SK-N-SH (cell line): ENCODE data around the gene HAT1. TPM values are rescaled to one million over a fixed set of nuclear protein-coding genes. Genes with fewer than 3 reads are reported as not detected.

ENCODE experiments used
- CTCF ChIA-PET: fragments of 300-600, 350-600 bp; formaldehyde crosslinking; extraction: SDS; loops from one replicate; lab custom pipeline; 2021; lab: Yijun Ruan, JAX
- POLR2A ChIA-PET: fragments of 350-600 bp; sonication (Branson Sonifier 250); formaldehyde crosslinking; extraction: SDS; loops from one replicate; lab custom pipeline; 2020; ENCODE audit warnings: antibody characterized with exemption, inconsistent platforms; lab: Yijun Ruan, JAX
- DNase-seq: peaks from one replicate; pipeline ENCODE4 v3.0.0; 2012
- H2AFZ ChIP-seq: fragments of 200-600 bp; sonication (generic); 2 replicates; pipeline ENCODE4 v1.8.1; 2016; ENCODE audit warnings: antibody characterized with exemption, mild to moderate bottlenecking, low read depth
- H3F3A ChIP-seq: fragments of 200-600 bp; sonication (generic); replicated peaks from 2 replicates; pipeline ENCODE3; 2016; ENCODE audit warnings: antibody characterized with exemption, mild to moderate bottlenecking; ENCODE audit not compliant: insufficient read depth
- H3K27ac ChIP-seq, 2 experiments: fragments of 200-500 bp in 1 of 2; fragments of 200-600 bp in 1 of 2; sonication (Bioruptor generic) in 1 of 2; sonication (generic), shearing (Covaris generic) in 1 of 2; 2 replicates each; pipeline versions ENCODE4 v1.5.1 to v1.6.1; 2014 to 2016; ENCODE audit warnings: low read depth in 2 of 2, inconsistent platforms in 1 of 2, low read length in 1 of 2, mild to moderate bottlenecking in 1 of 2, mixed read lengths in 1 of 2
- H3K27me3 ChIP-seq: fragments of 200-600 bp; sonication (generic), shearing (Covaris generic); 2 replicates; pipeline ENCODE4 v1.6.1; 2016; ENCODE audit warnings: mixed run types; ENCODE audit not compliant: insufficient read depth
- H3K36me3 ChIP-seq, 2 experiments: fragments of 200-500 bp in 1 of 2; fragments of 200-600 bp in 1 of 2; sonication (Bioruptor generic) in 1 of 2; sonication (generic) in 1 of 2; replicated peaks in 1 of 2; 2 replicates each; pipeline versions ENCODE3 to v1.5.1; 2014 to 2016; ENCODE audit warnings: low read length in 1 of 2, mild to moderate bottlenecking in 1 of 2; ENCODE audit not compliant: insufficient read depth in 2 of 2, control insufficient read depth in 1 of 2
- H3K4me1 ChIP-seq, 2 experiments: fragments of 200-500 bp in 1 of 2; fragments of 200-600 bp in 1 of 2; sonication (Bioruptor generic) in 1 of 2; sonication (generic), shearing (Covaris generic) in 1 of 2; 2 replicates each; pipeline versions ENCODE4 v1.5.1 to v1.6.1; 2014 to 2016; ENCODE audit warnings: low read depth in 1 of 2, low read length in 1 of 2, mixed run types in 1 of 2; ENCODE audit not compliant: insufficient read depth in 2 of 2, control insufficient read depth in 1 of 2
- H3K4me2 ChIP-seq: fragments of 200-600 bp; sonication (generic), shearing (Covaris generic); 2 replicates; pipeline ENCODE4 v1.6.1; 2017; ENCODE audit warnings: mixed run types
- H3K4me3 ChIP-seq, 2 experiments: fragments of 200-500 bp in 1 of 2; fragments of 200-600 bp in 1 of 2; sonication (Bioruptor generic) in 1 of 2; sonication (generic), shearing (Covaris generic) in 1 of 2; 2 replicates each; pipeline versions ENCODE4 v1.5.1 to v1.8.1; 2014 to 2016; ENCODE audit warnings: low read depth in 2 of 2, inconsistent platforms in 1 of 2, low read length in 1 of 2, mild to moderate bottlenecking in 1 of 2, mixed read lengths in 1 of 2, moderate library complexity in 1 of 2
- H3K79me2 ChIP-seq: fragments of 200-600 bp; sonication (generic); 2 replicates; pipeline ENCODE4 v1.8.1; 2017; ENCODE audit warnings: mild to moderate bottlenecking; ENCODE audit not compliant: insufficient read depth
- H3K9ac ChIP-seq: fragments of 200-600 bp; sonication (generic); 2 replicates; pipeline ENCODE4 v1.6.1; 2017; ENCODE audit warnings: mixed run types
- H3K9me2 ChIP-seq: fragments of 200-600 bp; sonication (generic); 2 replicates; pipeline ENCODE4 v1.6.1; 2017; ENCODE audit warnings: mixed run types
- H3K9me3 ChIP-seq: fragments of 200-600 bp; sonication (generic); 2 replicates; pipeline ENCODE4 v1.6.1; 2017; ENCODE audit warnings: mixed run types, mild to moderate bottlenecking, moderate library complexity
- H4K20me1 ChIP-seq: fragments of 200-600 bp; sonication (generic); 2 replicates; pipeline ENCODE4 v1.6.1; 2017; ENCODE audit warnings: mild to moderate bottlenecking, mixed run types; ENCODE audit not compliant: insufficient read depth
- EP300 ChIP-seq, 2 experiments: IDR thresholded peaks; 2 replicates each; pipeline versions ENCODE4 v1.4.0 to v1.6.1; 2012; ENCODE audit warnings: borderline replicate concordance in 1 of 2, low read depth in 1 of 2, low read length in 1 of 2
- FOXM1 ChIP-seq: IDR thresholded peaks from 2 replicates; pipeline ENCODE4 v1.4.0; 2012; ENCODE audit warnings: low read depth, mild to moderate bottlenecking
- JUND ChIP-seq: IDR thresholded peaks from 2 replicates; pipeline ENCODE4 v1.4.0; 2012
- MEF2A ChIP-seq: IDR thresholded peaks from 2 replicates; pipeline ENCODE4 v1.4.0; 2012; ENCODE audit warnings: low read depth, borderline replicate concordance
- MXI1 ChIP-seq: IDR thresholded peaks from 2 replicates; pipeline ENCODE4 v1.6.1; 2012; ENCODE audit warnings: mild to moderate bottlenecking, low read depth, low read length, improper control_type of control experiment
- POLR2AphosphoS5 ChIP-seq: IDR thresholded peaks from 2 replicates; pipeline ENCODE4 v1.6.1; 2012; ENCODE audit warnings: low read depth, low read length
- RAD21 ChIP-seq: IDR thresholded peaks from 2 replicates; pipeline ENCODE4 v1.6.1; 2012; ENCODE audit warnings: mild to moderate bottlenecking, low read length
- RXRA ChIP-seq: IDR thresholded peaks from 2 replicates; pipeline ENCODE4 v1.4.0; 2012; ENCODE audit warnings: low read depth, mild to moderate bottlenecking, borderline replicate concordance
- TAF1 ChIP-seq: IDR thresholded peaks from 2 replicates; pipeline ENCODE4 v1.6.1; 2012; ENCODE audit warnings: low read depth, mild to moderate bottlenecking, low read length, moderate library complexity, borderline replicate concordance
- TCF12 ChIP-seq: IDR thresholded peaks from 2 replicates; pipeline ENCODE4 v1.4.0; 2012
- ZBTB33 ChIP-seq: IDR thresholded peaks from 2 replicates; pipeline ENCODE4 v1.4.0; 2012; ENCODE audit warnings: low read depth, borderline replicate concordance
- WGBS: methylation state at CpG from one replicate; pipeline ENCODE4 v1.1.6; 2017; ENCODE audit warnings: low lambda C conversion rate; 5-methylcytosine and 5-hydroxymethylcytosine counted together
- polyA plus RNA-seq, 3 experiments: library from polyadenylated mRNA; depleted of rRNA; stranded (reverse); fragments of >200 nt; gene quantifications; 2 replicates each; pipeline ENCODE4 v1.2.3, GENCODE V29; 2012

Gene HAT1
- polyA plus RNA-seq, 1 of the 3 experiments (the other 2 are of a cell fraction): 18.6 TPM

GRCh38 chr2:171923206-171923605, 945 bp downstream of the HAT1 start:
- H4K20me1 ChIP-seq: no peaks in the 10 kb centered on the region
- peak overlapping the region; percentile 65 for H2AFZ ChIP-seq

GRCh38 chr2:171924170-171924942, 2.1 kb downstream of the HAT1 start:
- no peaks in the 10 kb centered on the region for H3K27me3 ChIP-seq
- peaks cover 0 to 40% of the 10 kb centered on the region in 2 experiments for H3K36me3 ChIP-seq
- peak overlapping the region in 1 of 2 experiments; percentile 81; a peak in 1 of 4 replicates for H3K27ac ChIP-seq
- H3K4me1 ChIP-seq: peaks cover 7 to 8% of the 10 kb centered on the region in 2 experiments; a peak in 3 of 4 replicates
- no peaks in the 10 kb centered on the region for H3K9me3 ChIP-seq
- H4K20me1 ChIP-seq: no peaks in the 10 kb centered on the region
- H3K9ac ChIP-seq: no peak overlapping the region
- ChIA-PET POLR2A (interaction anchor here (1.8 kb wide), 1 partner anchor 10 kb away, joined by 6 read pairs; no protein-coding TSS in a partner anchor), CTCF (interaction anchor here (0.5 to 1.1 kb wide), 3 partner anchors 178 to 219 kb away, joined by 3 to 7 read pairs (median 4); partner anchors contain the start of gene DLX2)
- no peak overlapping the region for H2AFZ ChIP-seq
- no peak for DNase-seq
- 97% methylated on average over 17 of the region's 17 CpGs for WGBS
- H3K4me2 ChIP-seq: peak overlapping the region; percentile 78; the same call in 1 of the 2 replicates
- H3F3A ChIP-seq: peaks cover 10% of the 10 kb centered on the region
- no peak for TF ChIP-seq JUND
- TF ChIP-seq FOXM1: no peak
- no peak for TF ChIP-seq MXI1
- no peak for TF ChIP-seq RAD21
- no peak for TF ChIP-seq TCF12
- no peak for TF ChIP-seq RXRA
- no peak for TF ChIP-seq TAF1
- no peak for TF ChIP-seq ZBTB33
- no peak for TF ChIP-seq POLR2AphosphoS5
- TF ChIP-seq EP300 (IDR thresholded peaks at IDR 0.05; ENCODE audit: borderline replicate concordance in 1 of 2, low read depth in 1 of 2, low read length in 1 of 2): no peak
- TF ChIP-seq, all 33 proteins: peak for 0
- 0 out of 4 replicates have a peak overlapping the region, but pooled peaks of 1 of the 2 experiments have one; percentile 72 for H3K4me3 ChIP-seq
- peaks cover 66% of the 10 kb centered on the region for H3K79me2 ChIP-seq
- no peaks in the 10 kb centered on the region for H3K9me2 ChIP-seq

More at GRCh38 chr2:171923206-171923605, 945 bp downstream of the HAT1 start:
- H3K27me3 ChIP-seq: no peaks in the 10 kb centered on the region
- H3K36me3 ChIP-seq: peaks cover 0 to 31% of the 10 kb centered on the region in 2 experiments
- peaks cover 7 to 8% of the 10 kb centered on the region in 2 experiments; a peak in 3 of 4 replicates for H3K4me1 ChIP-seq
- H3K9ac ChIP-seq: peak overlapping the region; percentile 80
- H3K9me3 ChIP-seq: no peaks in the 10 kb centered on the region
- H3K9me2 ChIP-seq: no peaks in the 10 kb centered on the region
- WGBS: 8% methylated on average over 13 of the region's 13 CpGs
- ChIA-PET POLR2A (interaction anchor here (1.8 kb wide), 1 partner anchor 9 kb away, joined by 6 read pairs; no protein-coding TSS in a partner anchor), CTCF (interaction anchor here (0.9 to 1.7 kb wide), 6 partner anchors 11 to 216 kb away, joined by 3 to 7 read pairs (median 3); partner anchors contain the start of gene DLX2)
- H3F3A ChIP-seq: peaks cover 10% of the 10 kb centered on the region
- H3K79me2 ChIP-seq: peaks cover 54% of the 10 kb centered on the region
- no peak for TF ChIP-seq MEF2A
- H3K4me3 ChIP-seq: peak overlapping the region; percentile 72 to 80
- peak overlapping the region; percentile 71 to 81; a peak in 3 of 4 replicates for H3K27ac ChIP-seq
- H3K4me2 ChIP-seq: peak overlapping the region; percentile 78
- no peak for DNase-seq
